DMS79 treated with DMSO at 0.1 percent for 48 hours (cell line): Measurements from ENCODE around the gene TRIO.

Experiments used
- DNase-seq: peaks from one replicate; lab custom pipeline; 2025; lab: John Stamatoyannopoulos, UW

The TRIO gene

GRCh38 chr5:14507156-14507941 lies 364.2 kb downstream of the TRIO start:
- no peak for DNase-seq

- DNase-seq = no peak
These were observed 364.9 kb downstream of the TRIO start for GRCh38 chr5:14508046-14508445.

- no peak for DNase-seq
These were observed 366.4 kb downstream of the TRIO start for GRCh38 chr5:14509556-14509955.

GRCh38 chr5:14510156-14510734 lies 367.1 kb downstream of the TRIO start:
- DNase-seq = no peak

- DNase-seq = no peak
These were observed 367.7 kb downstream of the TRIO start for GRCh38 chr5:14510880-14511279.

GRCh38 chr5:14512574-14512973 lies 369.4 kb downstream of the TRIO start:
- DNase-seq = no peak

- DNase-seq = no peak
These were observed 370.1 kb downstream of the TRIO start for GRCh38 chr5:14513266-14513665.

- DNase-seq = no peak
These were observed 373.8 kb downstream of the TRIO start for GRCh38 chr5:14516901-14517300.

- DNase-seq = no peak
These were observed 375.5 kb downstream of the TRIO start for GRCh38 chr5:14518638-14519037.

- DNase-seq = no peak
These were observed 378.6 kb downstream of the TRIO start for GRCh38 chr5:14521748-14522147.

GRCh38 chr5:14522721-14523120 lies 379.6 kb downstream of the TRIO start:
- DNase-seq = no peak

GRCh38 chr5:14523243-14524034 lies 380.3 kb downstream of the TRIO start:
- no peak for DNase-seq

- DNase-seq = no peak
These were observed 382.3 kb downstream of the TRIO start for GRCh38 chr5:14525397-14525796.

- DNase-seq = no peak
These were observed 383.4 kb downstream of the TRIO start for GRCh38 chr5:14526493-14526892.

- no peak for DNase-seq
These were observed 385.0 kb downstream of the TRIO start for GRCh38 chr5:14528115-14528514.

- no peak for DNase-seq
These were observed 385.8 kb downstream of the TRIO start for GRCh38 chr5:14528926-14529325.

- peak; percentile 40 for DNase-seq
These were observed 388.5 kb downstream of the TRIO start for GRCh38 chr5:14531668-14532067.

- DNase-seq = no peak
These were observed 389.0 kb downstream of the TRIO start for GRCh38 chr5:14532180-14532579.

- no peak for DNase-seq
These were observed 391.6 kb downstream of the TRIO start for GRCh38 chr5:14534773-14535172.

- DNase-seq = no peak
These were observed 402.2 kb downstream of the TRIO start for GRCh38 chr5:14545308-14545707.

- no peak for DNase-seq
These were observed 402.7 kb downstream of the TRIO start for GRCh38 chr5:14545862-14546261.

GRCh38 chr5:14547666-14548065 lies 404.5 kb downstream of the TRIO start:
- no peak for DNase-seq

- no peak for DNase-seq
These were observed 408.1 kb downstream of the TRIO start for GRCh38 chr5:14551211-14551610.
